Body of pancreas (tissue), 4 donors: ENCODE data around the gene CAMK4.

ENCODE experiments used
- CTCF ChIP-seq, 7 experiments: fragments of 450-650 bp in 4 of 7; fragments of 200-600 bp in 3 of 7; sonication (generic) in 3 of 7; IDR thresholded peaks; one replicate each; pipeline ENCODE4 v1.5.1; 2016 to 2019; ENCODE audit warnings: antibody characterized with exemption in 7 of 7
- POLR2A ChIP-seq, 3 donors: fragments of 450-650 bp; IDR thresholded peaks; one replicate each; pipeline ENCODE4 v1.6.1; 2016; ENCODE audit warnings: antibody characterized with exemption in 3 of 3, mild to moderate bottlenecking in 2 of 3

GRCh38 chr5:111422245-111422644, 198.1 kb downstream of the CAMK4 start:
- TF ChIP-seq CTCF (IDR thresholded peaks at IDR 0.05) (no peak), POLR2A (IDR thresholded peaks at IDR 0.05) (no peak)
